HUDEP-2 (cell line): ENCODE results near the gene MAST4.

Experiments
- DNase-seq, 76 experiments: peaks; one replicate each; lab custom pipeline; 2025; ENCODE audit not compliant: unreplicated experiment in 76 of 76; lab: John Stamatoyannopoulos, UW

Gene MAST4

GRCh38 chr5:66829358-66829674, 233.1 kb downstream of the MAST4 start:
- DNase-seq, result no peak

- DNase-seq, result no peak
Observed at GRCh38 chr5:66829826-66830225, 233.6 kb downstream of the MAST4 start.

GRCh38 chr5:66830636-66831035, 234.4 kb downstream of the MAST4 start:
- no peak for DNase-seq

- DNase-seq, result no peak
Observed at GRCh38 chr5:66839636-66840185, 243.5 kb downstream of the MAST4 start.

GRCh38 chr5:66840511-66841013, 244.4 kb downstream of the MAST4 start:
- no peak for DNase-seq

- no peak for DNase-seq
Observed at GRCh38 chr5:66841264-66841663, 245.1 kb downstream of the MAST4 start.

GRCh38 chr5:66842540-66842939, 246.3 kb downstream of the MAST4 start:
- DNase-seq, result no peak

GRCh38 chr5:66843065-66843464, 246.9 kb downstream of the MAST4 start:
- no peak for DNase-seq

- no peak for DNase-seq
Observed at GRCh38 chr5:66848749-66849641, 252.8 kb downstream of the MAST4 start.

GRCh38 chr5:66849803-66850202, 253.6 kb downstream of the MAST4 start:
- no peak for DNase-seq

GRCh38 chr5:66850354-66851075, 254.3 kb downstream of the MAST4 start:
- no peak for DNase-seq

- no peak for DNase-seq
Observed at GRCh38 chr5:66851306-66851705, 255.1 kb downstream of the MAST4 start.

GRCh38 chr5:66854416-66854815, 258.2 kb downstream of the MAST4 start:
- DNase-seq, result no peak

GRCh38 chr5:66856041-66856805, 260.0 kb downstream of the MAST4 start:
- DNase-seq, result no peak

GRCh38 chr5:66859526-66859925, 263.3 kb downstream of the MAST4 start:
- DNase-seq, result no peak

GRCh38 chr5:66860199-66860975, 264.2 kb downstream of the MAST4 start:
- no peak for DNase-seq

GRCh38 chr5:66861402-66861801, 265.2 kb downstream of the MAST4 start:
- DNase-seq, result no peak

- DNase-seq, result no peak
Observed at GRCh38 chr5:66862020-66862419, 265.8 kb downstream of the MAST4 start.

GRCh38 chr5:66863243-66864170, 267.3 kb downstream of the MAST4 start:
- DNase-seq, result no peak
